Subcutaneous abdominal adipose tissue (tissue), 5 donors: ENCODE data around the gene FBXL14.
A peak's percentile ranks its signal among the peaks of the same experiment; 100 is the strongest.

Experiments
- H3K27ac ChIP-seq: one replicate; pipeline ENCODE4 v1.7.0; 2013; ENCODE audit warnings: low read depth, mild to moderate bottlenecking, inconsistent platforms, low read length, moderate library complexity
- H3K27me3 ChIP-seq, 5 donors: one replicate each; pipeline ENCODE4 v1.7.0; 2013; ENCODE audit warnings: low read length in 5 of 5, inconsistent platforms in 1 of 5; ENCODE audit not compliant: control insufficient read depth in 5 of 5, insufficient read depth in 4 of 5
- H3K36me3 ChIP-seq, 5 donors: one replicate each; pipeline ENCODE4 v1.7.0; 2013; ENCODE audit warnings: low read length in 5 of 5; ENCODE audit not compliant: control insufficient read depth in 5 of 5, insufficient read depth in 5 of 5
- H3K4me1 ChIP-seq, 5 donors: one replicate each; pipeline ENCODE4 v1.7.0; 2013; ENCODE audit warnings: low read length in 5 of 5, mild to moderate bottlenecking in 3 of 5, moderate library complexity in 1 of 5; ENCODE audit not compliant: control insufficient read depth in 5 of 5, insufficient read depth in 5 of 5
- H3K4me3 ChIP-seq, 5 donors: one replicate each; pipeline ENCODE4 v1.7.0; 2013; ENCODE audit warnings: low read length in 5 of 5, low read depth in 1 of 5
- H3K9ac ChIP-seq, 5 donors: one replicate each; pipeline ENCODE4 v1.7.0; 2013; ENCODE audit warnings: low read length in 5 of 5, mild to moderate bottlenecking in 4 of 5, moderate library complexity in 3 of 5
- H3K9me3 ChIP-seq, 5 donors: one replicate each; pipeline ENCODE4 v1.7.0; 2013; ENCODE audit warnings: low read length in 5 of 5; ENCODE audit not compliant: control insufficient read depth in 5 of 5
- donor health status: healthy.
- donor health status: healthy.
- donor health status: healthy.
- donor health status: healthy.
- donor health status: healthy.

Gene FBXL14

GRCh38 chr12:1583421-1584078, 10.8 kb downstream of the FBXL14 start:
- Histone ChIP-seq H3K4me3 (peak overlapping the region in 3 of 5 donors; percentile 16 to 55 (median 22)), H3K27me3 (no peaks in the 10 kb centered on the region), H3K9me3 (no peaks in the 10 kb centered on the region), H3K9ac (no peak overlapping the region), H3K4me1 (peaks cover 0 to 41% (median 20%) of the 10 kb centered on the region in 5 donors), H3K36me3 (peaks cover 0 to 4% (median 0%) of the 10 kb centered on the region in 5 donors), H3K27ac (no peak overlapping the region)

GRCh38 chr12:1582709-1583050, 11.7 kb downstream of the FBXL14 start:
- Histone ChIP-seq H3K27me3 (no peaks in the 10 kb centered on the region), H3K4me3 (no peak overlapping the region), H3K9me3 (no peaks in the 10 kb centered on the region), H3K4me1 (peaks cover 0 to 32% (median 20%) of the 10 kb centered on the region in 5 donors), H3K27ac (peak overlapping the region; percentile 24), H3K36me3 (peaks cover 0 to 4% (median 0%) of the 10 kb centered on the region in 5 donors), H3K9ac (no peak overlapping the region)

GRCh38 chr12:1581973-1582708, 12.2 kb downstream of the FBXL14 start:
- Histone ChIP-seq H3K36me3 (peaks cover 0 to 4% (median 0%) of the 10 kb centered on the region in 5 donors), H3K27ac (peak overlapping the region; percentile 24), H3K9ac (no peak overlapping the region), H3K9me3 (no peaks in the 10 kb centered on the region), H3K27me3 (no peaks in the 10 kb centered on the region), H3K4me1 (peaks cover 0 to 27% (median 21%) of the 10 kb centered on the region in 5 donors), H3K4me3 (no peak overlapping the region)

GRCh38 chr12:1580526-1580925, 13.9 kb downstream of the FBXL14 start:
- peaks cover 7 to 41% (median 37%) of the 10 kb centered on the region in 5 donors for H3K4me1 ChIP-seq
- peaks cover 0 to 4% (median 0%) of the 10 kb centered on the region in 5 donors for H3K36me3 ChIP-seq
- H3K9ac ChIP-seq = no peak overlapping the region
- no peak overlapping the region for H3K27ac ChIP-seq
- no peak overlapping the region for H3K4me3 ChIP-seq
- no peaks in the 10 kb centered on the region for H3K27me3 ChIP-seq
- H3K9me3 ChIP-seq = no peaks in the 10 kb centered on the region

- no peak overlapping the region for H3K27ac ChIP-seq
- H3K9ac ChIP-seq = no peak overlapping the region
- peaks cover 0 to 4% (median 0%) of the 10 kb centered on the region in 5 donors for H3K36me3 ChIP-seq
- no peaks in the 10 kb centered on the region for H3K27me3 ChIP-seq
- H3K4me1 ChIP-seq = peaks cover 10 to 45% (median 41%) of the 10 kb centered on the region in 5 donors
- H3K9me3 ChIP-seq = no peaks in the 10 kb centered on the region
- no peak overlapping the region for H3K4me3 ChIP-seq
Measured at GRCh38 chr12:1579651-1580435, 14.5 kb downstream of the FBXL14 start.

- peak overlapping the region in 3 of 5 donors; percentile 12 to 65 (median 33) for H3K9ac ChIP-seq
- H3K4me3 ChIP-seq = peak overlapping the region; percentile 29 to 65 (median 51)
- peak overlapping the region; percentile 23 for H3K27ac ChIP-seq
- peaks cover 10 to 35% (median 25%) of the 10 kb centered on the region in 5 donors for H3K4me1 ChIP-seq
- no peaks in the 10 kb centered on the region for H3K27me3 ChIP-seq
- no peaks in the 10 kb centered on the region for H3K36me3 ChIP-seq
- H3K9me3 ChIP-seq = no peaks in the 10 kb centered on the region
Measured at GRCh38 chr12:1576410-1577241, 17.8 kb downstream of the FBXL14 start.

- Histone ChIP-seq H3K4me1 (peaks cover 10 to 26% (median 21%) of the 10 kb centered on the region in 5 donors), H3K9me3 (no peaks in the 10 kb centered on the region), H3K9ac (peak overlapping the region in 2 of 5 donors; percentile 33 to 65), H3K4me3 (peak overlapping the region; percentile 29 to 65 (median 51)), H3K27ac (peak overlapping the region; percentile 23), H3K27me3 (no peaks in the 10 kb centered on the region), H3K36me3 (no peaks in the 10 kb centered on the region)
Measured at GRCh38 chr12:1575408-1576401, 18.7 kb downstream of the FBXL14 start.

GRCh38 chr12:1574865-1575259, 19.5 kb downstream of the FBXL14 start:
- Histone ChIP-seq H3K36me3 (peaks cover 0 to 3% (median 0%) of the 10 kb centered on the region in 5 donors), H3K4me3 (no peak overlapping the region), H3K27ac (no peak overlapping the region), H3K4me1 (peaks cover 10 to 26% (median 21%) of the 10 kb centered on the region in 5 donors), H3K9me3 (no peaks in the 10 kb centered on the region), H3K27me3 (peaks cover 0 to 5% (median 0%) of the 10 kb centered on the region in 5 donors), H3K9ac (no peak overlapping the region)
